ENCODE data around the gene ELF1.

DNA sequence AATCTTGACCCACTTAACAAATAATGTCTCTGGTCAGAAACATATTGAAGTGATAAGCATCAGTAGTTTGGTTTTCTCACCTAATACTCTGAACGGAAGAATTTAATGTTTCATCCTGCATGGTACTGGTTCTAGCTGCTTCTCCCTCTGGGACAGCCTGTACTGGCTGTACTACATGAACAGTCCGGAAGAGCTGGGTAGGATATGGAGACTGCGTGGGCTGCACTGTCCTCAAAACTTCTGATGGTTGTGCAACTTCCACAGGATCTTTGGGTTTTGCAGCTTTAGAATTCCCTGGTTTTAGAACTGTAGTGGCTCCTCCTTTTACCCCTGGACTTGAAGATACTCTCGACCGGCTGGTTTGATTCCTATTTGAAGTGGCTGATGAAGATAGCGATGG is 78.3 kb downstream of the ELF1 start:
- no peak for TF ChIP-seq POLR2A (IDR thresholded peaks at IDR 0.05)
- TF ChIP-seq, protein P1, sequence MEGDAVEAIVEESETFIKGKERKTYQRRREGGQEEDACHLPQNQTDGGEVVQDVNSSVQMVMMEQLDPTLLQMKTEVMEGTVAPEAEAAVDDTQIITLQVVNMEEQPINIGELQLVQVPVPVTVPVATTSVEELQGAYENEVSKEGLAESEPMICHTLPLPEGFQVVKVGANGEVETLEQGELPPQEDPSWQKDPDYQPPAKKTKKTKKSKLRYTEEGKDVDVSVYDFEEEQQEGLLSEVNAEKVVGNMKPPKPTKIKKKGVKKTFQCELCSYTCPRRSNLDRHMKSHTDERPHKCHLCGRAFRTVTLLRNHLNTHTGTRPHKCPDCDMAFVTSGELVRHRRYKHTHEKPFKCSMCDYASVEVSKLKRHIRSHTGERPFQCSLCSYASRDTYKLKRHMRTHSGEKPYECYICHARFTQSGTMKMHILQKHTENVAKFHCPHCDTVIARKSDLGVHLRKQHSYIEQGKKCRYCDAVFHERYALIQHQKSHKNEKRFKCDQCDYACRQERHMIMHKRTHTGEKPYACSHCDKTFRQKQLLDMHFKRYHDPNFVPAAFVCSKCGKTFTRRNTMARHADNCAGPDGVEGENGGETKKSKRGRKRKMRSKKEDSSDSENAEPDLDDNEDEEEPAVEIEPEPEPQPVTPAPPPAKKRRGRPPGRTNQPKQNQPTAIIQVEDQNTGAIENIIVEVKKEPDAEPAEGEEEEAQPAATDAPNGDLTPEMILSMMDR (IDR thresholded peaks at IDR 0.05): no peak
